C4-2B (cell line): Measurements from ENCODE around the gene TNNT3.
"Not testable (repeated sequence)": the region's sequence is repeated elsewhere in the genome, so short reads cannot be mapped to it uniquely, and the experiment has no call there.

Source experiments
- H3K27ac ChIP-seq: fragments of 450-650 bp; 2 replicates; pipeline ENCODE4 v1.5.1; 2017
- CTCF ChIP-seq: fragments of 450-650 bp; conservative IDR thresholded peaks from 2 replicates; pipeline ENCODE4 v1.5.1; 2017; ENCODE audit warnings: mild to moderate bottlenecking
- ZFX ChIP-seq: fragments of 450-650 bp; IDR thresholded peaks from 2 replicates; pipeline ENCODE4 v1.6.1; 2017

Gene TNNT3

GRCh38 chr11:1939006-1939625 is 19.6 kb downstream of the TNNT3 start:
- H3K27ac ChIP-seq, result no peak overlapping the region
- TF ChIP-seq CTCF (no peak), ZFX (no peak)

GRCh38 chr11:1939788-1940187 is 20.3 kb downstream of the TNNT3 start:
- not testable (repeated sequence) for H3K27ac ChIP-seq

- TF ChIP-seq ZFX (no peak), CTCF (no peak)
- no peak overlapping the region for H3K27ac ChIP-seq
Measured at GRCh38 chr11:1942558-1943260, 23.2 kb downstream of the TNNT3 start.

- TF ChIP-seq CTCF (no peak), ZFX (no peak)
- H3K27ac ChIP-seq, result no peak overlapping the region
Measured at GRCh38 chr11:1943576-1943975, 24.1 kb downstream of the TNNT3 start.

- no peak for TF ChIP-seq CTCF
- no peak for TF ChIP-seq ZFX
- no peak overlapping the region for H3K27ac ChIP-seq
Measured at GRCh38 chr11:1943977-1944376, 24.5 kb downstream of the TNNT3 start.

GRCh38 chr11:1946812-1947484 is 27.4 kb downstream of the TNNT3 start, which contains the start of gene MRPL23:
Gene MRPL23 (plus strand): TSS chr11:1947332. CDS start chr11:1947363, 31 bp downstream.
- H3K27ac ChIP-seq, result no peak within 1 kb of the TSS
- no peak for TF ChIP-seq ZFX
- TF ChIP-seq CTCF, result no peak

GRCh38 chr11:1947592-1948237 is 28.2 kb downstream of the TNNT3 start:
- H3K27ac ChIP-seq, result no peak overlapping the region
- TF ChIP-seq ZFX (no peak), CTCF (no peak)
